H1 (cell line): ENCODE results near the gene C2orf72. TPM values are rescaled to one million over a fixed set of nuclear protein-coding genes. Genes with fewer than 3 reads are reported as not detected.

Experiments used
- CBX5 ChIP-seq: fragments of 300-800, 300-1000 bp; sonication (generic); IDR thresholded peaks from 2 replicates; pipeline ENCODE4 v1.7.1; 2016; ENCODE audit warnings: antibody characterized with exemption, low read length, low read depth
- CTBP2 ChIP-seq: IDR thresholded peaks from 2 replicates; pipeline ENCODE4 v1.7.0; 2011; ENCODE audit warnings: borderline replicate concordance, mild to moderate bottlenecking, moderate library complexity, mixed read lengths, low read length; ENCODE audit not compliant: insufficient read depth, insufficient read length
- NANOG ChIP-seq: IDR thresholded peaks from 2 replicates; pipeline ENCODE4 v1.6.1; 2011; ENCODE audit warnings: low read length, low read depth, mild to moderate bottlenecking, inconsistent platforms; ENCODE audit not compliant: insufficient read depth, poor library complexity, severe bottlenecking
- RNF2 ChIP-seq: fragments of 200-900, 300-1000 bp; sonication (generic); IDR thresholded peaks from 2 replicates; pipeline ENCODE4 v1.7.1; 2016; ENCODE audit warnings: borderline replicate concordance, low read depth, mild to moderate bottlenecking, antibody characterized with exemption, low read length; ENCODE audit not compliant: poor library complexity, severe bottlenecking; ENCODE audit errors: missing control alignments
- SRF ChIP-seq: IDR thresholded peaks from 2 replicates; pipeline ENCODE4 v1.6.1; 2011; ENCODE audit warnings: mild to moderate bottlenecking, low read depth, low read length, moderate library complexity
- polyA plus RNA-seq, 7 experiments: library from polyadenylated mRNA; depleted of rRNA in 3 of 7; stranded (reverse) in 5 of 7; unstranded in 2 of 7; fragments of >200 nt in 5 of 7; fragments of 200-250 nt in 2 of 7; gene quantifications; 1 replicate in 5 of 7; 2 replicates in 1 of 7; 4 replicates in 1 of 7; pipeline versions ENCODE4 v1.2.1 to v1.2.3, GENCODE V29; 2011 to 2013; ENCODE audit warnings: missing spikeins in 2 of 7, mixed read lengths in 2 of 7
- total RNA-seq: library from RNA; stranded (reverse); fragmentation: NEBNext Ultra II Directional; extraction: Animal tissue kit (Norgen Biotek cat#: 25700); gene quantifications from 2 replicates; pipeline ENCODE4 v1.2.1, GENCODE V29; 2021
- TF ChIP-seq, protein P1 (sequence below): fragments of 300-600 bp; sonication (generic); IDR thresholded peaks from 2 replicates; pipeline ENCODE4 v1.7.1; 2012; ENCODE audit warnings: low read length, moderate library complexity, mild to moderate bottlenecking, inconsistent platforms; ENCODE audit not compliant: insufficient replicate concordance
- TF ChIP-seq, protein P2 (sequence below): IDR thresholded peaks from 2 replicates; pipeline ENCODE4 v1.6.1; 2011; ENCODE audit warnings: low read length, improper control_type of control experiment

Gene C2orf72
- total and polyA plus RNA-seq, 2 of the 8 experiments (the other 6 are each of a cell fraction or from before 2014, with no cell fraction given) = 1.1 to 1.7 TPM

DNA sequence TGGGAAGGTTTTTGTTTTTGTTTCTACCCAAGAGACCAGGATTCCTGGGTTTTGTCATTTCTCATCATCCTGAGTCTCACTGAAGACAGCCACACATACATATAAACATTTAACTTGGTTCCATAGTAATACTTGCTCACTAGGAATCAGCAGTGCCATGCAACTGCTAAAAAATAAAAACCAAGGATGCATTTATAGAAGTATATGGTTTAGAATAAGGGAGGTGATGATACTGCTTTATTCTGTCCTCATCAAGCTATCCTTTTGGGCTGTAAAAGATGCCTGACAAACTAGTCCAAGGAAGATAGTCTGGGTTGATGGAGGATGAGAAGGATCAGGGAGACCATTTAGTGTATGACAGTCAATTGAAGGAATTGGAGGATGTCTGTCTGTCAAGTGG lies 40.7 kb upstream of the C2orf72 start (continued):
- TF ChIP-seq, protein P1, sequence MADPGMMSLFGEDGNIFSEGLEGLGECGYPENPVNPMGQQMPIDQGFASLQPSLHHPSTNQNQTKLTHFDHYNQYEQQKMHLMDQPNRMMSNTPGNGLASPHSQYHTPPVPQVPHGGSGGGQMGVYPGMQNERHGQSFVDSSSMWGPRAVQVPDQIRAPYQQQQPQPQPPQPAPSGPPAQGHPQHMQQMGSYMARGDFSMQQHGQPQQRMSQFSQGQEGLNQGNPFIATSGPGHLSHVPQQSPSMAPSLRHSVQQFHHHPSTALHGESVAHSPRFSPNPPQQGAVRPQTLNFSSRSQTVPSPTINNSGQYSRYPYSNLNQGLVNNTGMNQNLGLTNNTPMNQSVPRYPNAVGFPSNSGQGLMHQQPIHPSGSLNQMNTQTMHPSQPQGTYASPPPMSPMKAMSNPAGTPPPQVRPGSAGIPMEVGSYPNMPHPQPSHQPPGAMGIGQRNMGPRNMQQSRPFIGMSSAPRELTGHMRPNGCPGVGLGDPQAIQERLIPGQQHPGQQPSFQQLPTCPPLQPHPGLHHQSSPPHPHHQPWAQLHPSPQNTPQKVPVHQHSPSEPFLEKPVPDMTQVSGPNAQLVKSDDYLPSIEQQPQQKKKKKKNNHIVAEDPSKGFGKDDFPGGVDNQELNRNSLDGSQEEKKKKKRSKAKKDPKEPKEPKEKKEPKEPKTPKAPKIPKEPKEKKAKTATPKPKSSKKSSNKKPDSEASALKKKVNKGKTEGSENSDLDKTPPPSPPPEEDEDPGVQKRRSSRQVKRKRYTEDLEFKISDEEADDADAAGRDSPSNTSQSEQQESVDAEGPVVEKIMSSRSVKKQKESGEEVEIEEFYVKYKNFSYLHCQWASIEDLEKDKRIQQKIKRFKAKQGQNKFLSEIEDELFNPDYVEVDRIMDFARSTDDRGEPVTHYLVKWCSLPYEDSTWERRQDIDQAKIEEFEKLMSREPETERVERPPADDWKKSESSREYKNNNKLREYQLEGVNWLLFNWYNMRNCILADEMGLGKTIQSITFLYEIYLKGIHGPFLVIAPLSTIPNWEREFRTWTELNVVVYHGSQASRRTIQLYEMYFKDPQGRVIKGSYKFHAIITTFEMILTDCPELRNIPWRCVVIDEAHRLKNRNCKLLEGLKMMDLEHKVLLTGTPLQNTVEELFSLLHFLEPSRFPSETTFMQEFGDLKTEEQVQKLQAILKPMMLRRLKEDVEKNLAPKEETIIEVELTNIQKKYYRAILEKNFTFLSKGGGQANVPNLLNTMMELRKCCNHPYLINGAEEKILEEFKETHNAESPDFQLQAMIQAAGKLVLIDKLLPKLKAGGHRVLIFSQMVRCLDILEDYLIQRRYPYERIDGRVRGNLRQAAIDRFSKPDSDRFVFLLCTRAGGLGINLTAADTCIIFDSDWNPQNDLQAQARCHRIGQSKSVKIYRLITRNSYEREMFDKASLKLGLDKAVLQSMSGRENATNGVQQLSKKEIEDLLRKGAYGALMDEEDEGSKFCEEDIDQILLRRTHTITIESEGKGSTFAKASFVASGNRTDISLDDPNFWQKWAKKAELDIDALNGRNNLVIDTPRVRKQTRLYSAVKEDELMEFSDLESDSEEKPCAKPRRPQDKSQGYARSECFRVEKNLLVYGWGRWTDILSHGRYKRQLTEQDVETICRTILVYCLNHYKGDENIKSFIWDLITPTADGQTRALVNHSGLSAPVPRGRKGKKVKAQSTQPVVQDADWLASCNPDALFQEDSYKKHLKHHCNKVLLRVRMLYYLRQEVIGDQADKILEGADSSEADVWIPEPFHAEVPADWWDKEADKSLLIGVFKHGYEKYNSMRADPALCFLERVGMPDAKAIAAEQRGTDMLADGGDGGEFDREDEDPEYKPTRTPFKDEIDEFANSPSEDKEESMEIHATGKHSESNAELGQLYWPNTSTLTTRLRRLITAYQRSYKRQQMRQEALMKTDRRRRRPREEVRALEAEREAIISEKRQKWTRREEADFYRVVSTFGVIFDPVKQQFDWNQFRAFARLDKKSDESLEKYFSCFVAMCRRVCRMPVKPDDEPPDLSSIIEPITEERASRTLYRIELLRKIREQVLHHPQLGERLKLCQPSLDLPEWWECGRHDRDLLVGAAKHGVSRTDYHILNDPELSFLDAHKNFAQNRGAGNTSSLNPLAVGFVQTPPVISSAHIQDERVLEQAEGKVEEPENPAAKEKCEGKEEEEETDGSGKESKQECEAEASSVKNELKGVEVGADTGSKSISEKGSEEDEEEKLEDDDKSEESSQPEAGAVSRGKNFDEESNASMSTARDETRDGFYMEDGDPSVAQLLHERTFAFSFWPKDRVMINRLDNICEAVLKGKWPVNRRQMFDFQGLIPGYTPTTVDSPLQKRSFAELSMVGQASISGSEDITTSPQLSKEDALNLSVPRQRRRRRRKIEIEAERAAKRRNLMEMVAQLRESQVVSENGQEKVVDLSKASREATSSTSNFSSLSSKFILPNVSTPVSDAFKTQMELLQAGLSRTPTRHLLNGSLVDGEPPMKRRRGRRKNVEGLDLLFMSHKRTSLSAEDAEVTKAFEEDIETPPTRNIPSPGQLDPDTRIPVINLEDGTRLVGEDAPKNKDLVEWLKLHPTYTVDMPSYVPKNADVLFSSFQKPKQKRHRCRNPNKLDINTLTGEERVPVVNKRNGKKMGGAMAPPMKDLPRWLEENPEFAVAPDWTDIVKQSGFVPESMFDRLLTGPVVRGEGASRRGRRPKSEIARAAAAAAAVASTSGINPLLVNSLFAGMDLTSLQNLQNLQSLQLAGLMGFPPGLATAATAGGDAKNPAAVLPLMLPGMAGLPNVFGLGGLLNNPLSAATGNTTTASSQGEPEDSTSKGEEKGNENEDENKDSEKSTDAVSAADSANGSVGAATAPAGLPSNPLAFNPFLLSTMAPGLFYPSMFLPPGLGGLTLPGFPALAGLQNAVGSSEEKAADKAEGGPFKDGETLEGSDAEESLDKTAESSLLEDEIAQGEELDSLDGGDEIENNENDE = no peak
- TF ChIP-seq, protein P2, sequence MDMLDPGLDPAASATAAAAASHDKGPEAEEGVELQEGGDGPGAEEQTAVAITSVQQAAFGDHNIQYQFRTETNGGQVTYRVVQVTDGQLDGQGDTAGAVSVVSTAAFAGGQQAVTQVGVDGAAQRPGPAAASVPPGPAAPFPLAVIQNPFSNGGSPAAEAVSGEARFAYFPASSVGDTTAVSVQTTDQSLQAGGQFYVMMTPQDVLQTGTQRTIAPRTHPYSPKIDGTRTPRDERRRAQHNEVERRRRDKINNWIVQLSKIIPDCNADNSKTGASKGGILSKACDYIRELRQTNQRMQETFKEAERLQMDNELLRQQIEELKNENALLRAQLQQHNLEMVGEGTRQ = no peak
- TF ChIP-seq RNF2 (no peak), NANOG (no peak), CTBP2 (no peak), CBX5 (no peak), SRF (no peak)
